ENCODE data around the gene GLRX5.

DNA sequence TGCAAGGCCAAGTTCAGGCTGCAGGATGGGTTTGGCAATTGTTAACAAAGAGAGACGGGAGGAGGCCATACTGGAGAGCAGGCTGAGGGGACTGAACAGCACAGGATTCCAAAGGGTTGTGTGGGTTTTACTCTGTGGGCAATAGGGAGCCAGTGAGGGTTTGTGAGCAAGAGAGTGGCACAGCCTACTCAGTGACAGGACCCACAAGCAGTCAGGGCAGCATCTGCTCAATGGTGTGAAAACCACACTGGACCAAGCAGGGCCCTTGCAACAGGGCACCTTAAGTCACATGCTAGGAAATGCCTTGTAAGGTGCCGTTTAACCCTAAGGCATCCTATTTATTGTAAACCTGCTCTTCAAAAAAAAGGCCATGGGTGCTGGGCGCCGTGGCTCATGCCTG, 40.4 kb upstream of the GLRX5 start:
- TF ChIP-seq, protein P1, sequence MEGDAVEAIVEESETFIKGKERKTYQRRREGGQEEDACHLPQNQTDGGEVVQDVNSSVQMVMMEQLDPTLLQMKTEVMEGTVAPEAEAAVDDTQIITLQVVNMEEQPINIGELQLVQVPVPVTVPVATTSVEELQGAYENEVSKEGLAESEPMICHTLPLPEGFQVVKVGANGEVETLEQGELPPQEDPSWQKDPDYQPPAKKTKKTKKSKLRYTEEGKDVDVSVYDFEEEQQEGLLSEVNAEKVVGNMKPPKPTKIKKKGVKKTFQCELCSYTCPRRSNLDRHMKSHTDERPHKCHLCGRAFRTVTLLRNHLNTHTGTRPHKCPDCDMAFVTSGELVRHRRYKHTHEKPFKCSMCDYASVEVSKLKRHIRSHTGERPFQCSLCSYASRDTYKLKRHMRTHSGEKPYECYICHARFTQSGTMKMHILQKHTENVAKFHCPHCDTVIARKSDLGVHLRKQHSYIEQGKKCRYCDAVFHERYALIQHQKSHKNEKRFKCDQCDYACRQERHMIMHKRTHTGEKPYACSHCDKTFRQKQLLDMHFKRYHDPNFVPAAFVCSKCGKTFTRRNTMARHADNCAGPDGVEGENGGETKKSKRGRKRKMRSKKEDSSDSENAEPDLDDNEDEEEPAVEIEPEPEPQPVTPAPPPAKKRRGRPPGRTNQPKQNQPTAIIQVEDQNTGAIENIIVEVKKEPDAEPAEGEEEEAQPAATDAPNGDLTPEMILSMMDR (IDR thresholded peaks at IDR 0.05; ENCODE audit: low read depth, low read length): no peak
- TF ChIP-seq MYC (IDR thresholded peaks at IDR 0.05; ENCODE audit: low read depth, low read length): no peak
- no peak for TF ChIP-seq POLR2A (IDR thresholded peaks at IDR 0.05; ENCODE audit: extremely low read depth, insufficient read length)
- TF ChIP-seq MAX (IDR thresholded peaks at IDR 0.05; ENCODE audit: low read depth, low read length): no peak

All from NB4 (cell line).